Activated CD8-positive, alpha-beta memory T cell treated with anti-CD3 and anti-CD28 coated beads, Interleukin-2, amount 50 U/mL, for 48 hours (primary cell): ENCODE measurements around the gene TRERF1.
A peak's percentile ranks its signal among the peaks of the same experiment; 100 is the strongest.
"Not testable (repeated sequence)": the region's sequence is repeated elsewhere in the genome, so short reads cannot be mapped to it uniquely, and the experiment has no call there.

Experiments used
- DNase-seq: peaks from one replicate; pipeline ENCODE4 v3.0.0-alpha.2; 2020

Gene TRERF1

DNA sequence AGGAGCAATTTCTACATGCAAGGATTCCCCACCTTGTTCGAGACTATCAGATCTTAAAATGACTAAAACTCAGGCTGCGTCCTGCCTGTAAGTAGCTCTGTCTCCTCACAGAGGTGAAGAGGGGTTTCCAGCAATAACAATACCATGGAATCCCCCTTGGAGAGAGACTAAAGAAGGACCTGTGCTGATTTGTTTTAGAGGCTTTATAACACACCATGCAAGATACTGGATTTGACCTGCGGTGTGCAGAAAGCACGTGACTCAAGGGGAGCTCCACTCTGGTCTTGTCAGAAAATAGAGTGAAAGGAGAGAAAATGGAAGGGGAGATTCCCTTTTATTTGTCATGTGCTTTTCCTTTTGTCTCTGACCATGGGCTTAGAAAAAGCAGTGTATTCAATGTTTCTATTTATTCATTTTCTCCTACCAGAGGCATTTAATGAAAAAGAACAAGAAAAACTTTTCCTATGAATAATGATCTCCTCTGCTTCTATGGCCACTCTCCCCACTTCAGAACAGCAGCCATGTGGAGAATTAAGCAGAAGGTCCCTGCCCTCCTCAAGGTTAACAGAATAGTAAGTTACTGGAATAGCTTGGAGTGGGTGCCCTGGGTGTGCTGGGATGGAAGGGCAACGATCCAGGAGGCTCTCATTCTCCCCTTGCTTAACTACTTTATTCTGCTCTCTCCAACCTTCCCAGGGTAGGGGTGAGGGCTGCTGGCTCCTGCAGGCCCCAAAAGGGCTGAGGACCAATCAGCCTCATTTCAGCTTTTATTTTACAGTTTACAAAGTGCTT is 214.8 kb downstream of the TRERF1 start:
- no peak for DNase-seq

DNA sequence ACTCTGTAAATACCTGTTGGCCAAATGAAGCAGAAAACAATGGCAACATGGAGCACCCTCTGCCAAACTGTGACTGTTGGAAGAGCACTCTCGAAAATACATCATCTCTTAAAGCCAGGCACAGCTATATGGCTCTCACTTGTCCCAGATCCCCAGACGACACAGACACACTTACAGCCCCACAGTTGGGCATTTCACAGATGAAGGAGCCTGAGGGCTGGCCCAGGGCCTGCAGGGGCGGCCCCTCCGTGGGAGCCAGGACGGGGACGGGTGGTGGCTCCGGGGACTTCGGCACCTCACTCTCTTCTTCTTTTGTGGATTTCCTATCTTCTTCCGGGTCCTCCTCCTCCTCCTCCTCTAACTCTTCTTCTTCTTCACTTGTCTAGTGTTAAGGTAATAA is 215.7 kb downstream of the TRERF1 start:
- no peak for DNase-seq

DNA sequence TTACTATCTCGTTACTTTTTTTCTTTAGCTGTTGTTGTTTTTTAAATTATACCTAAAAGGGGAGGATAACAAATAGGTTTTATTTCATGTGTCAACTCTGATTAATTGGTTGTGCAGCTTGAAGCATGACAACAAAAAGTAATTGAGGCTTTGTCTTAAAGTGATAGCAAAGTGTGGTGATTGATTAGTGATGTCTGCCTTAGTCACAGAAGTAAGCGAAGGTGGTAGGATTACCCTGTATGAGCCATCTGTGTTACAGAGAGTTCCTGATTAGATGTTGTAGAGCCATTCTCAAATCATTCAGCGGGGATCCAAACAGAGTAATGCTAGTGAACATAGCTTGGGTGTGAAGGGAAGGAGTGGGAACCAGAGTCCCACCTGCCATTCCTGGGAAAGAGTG is 219.7 kb downstream of the TRERF1 start:
- no peak for DNase-seq

DNA sequence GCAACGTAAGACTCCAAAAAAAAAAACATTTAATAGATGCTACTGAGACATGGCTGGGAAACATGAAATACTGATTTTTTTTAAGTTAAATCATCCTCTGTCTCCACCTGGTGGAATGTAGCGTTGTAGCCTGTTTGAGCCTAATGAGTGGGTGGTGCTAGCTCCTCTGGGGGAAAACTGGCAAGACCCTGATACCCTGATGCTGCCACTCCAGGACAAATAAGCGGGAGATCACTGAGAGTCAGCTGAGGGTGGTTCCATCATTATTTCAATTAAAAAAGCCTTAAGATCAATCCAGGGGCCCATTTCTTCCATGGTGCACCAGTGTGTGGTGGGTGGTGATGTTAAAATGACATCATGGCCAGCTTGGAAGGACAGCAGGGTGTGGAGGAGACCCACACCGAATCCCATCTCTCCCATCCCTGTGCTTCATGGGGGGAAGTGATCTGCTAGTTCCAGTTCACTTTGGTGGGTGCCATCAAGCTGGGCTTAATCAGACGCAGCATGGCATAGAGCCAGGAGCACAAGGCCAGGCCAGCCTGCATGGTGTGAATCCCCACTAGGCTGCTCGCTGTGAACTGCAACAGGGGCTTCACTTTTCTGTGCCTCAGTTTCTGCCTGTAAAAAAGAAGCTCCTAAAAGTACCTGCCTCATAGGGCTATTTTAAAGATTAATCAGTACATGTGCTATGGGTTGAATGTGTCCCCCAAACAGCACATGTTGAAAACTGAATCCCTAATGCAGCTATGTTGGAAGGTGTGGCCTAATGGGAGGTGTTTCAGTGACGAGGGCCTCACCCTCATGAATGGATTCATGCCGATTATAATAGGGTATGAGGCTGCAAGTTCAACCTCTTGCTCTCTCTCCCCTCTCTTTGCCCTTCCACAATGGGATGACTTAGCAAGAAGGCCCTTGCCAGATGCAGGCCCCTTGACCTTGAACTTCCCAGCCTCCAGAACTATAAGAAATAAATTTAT is 221.1 kb downstream of the TRERF1 start:
- DNase-seq: no peak

DNA sequence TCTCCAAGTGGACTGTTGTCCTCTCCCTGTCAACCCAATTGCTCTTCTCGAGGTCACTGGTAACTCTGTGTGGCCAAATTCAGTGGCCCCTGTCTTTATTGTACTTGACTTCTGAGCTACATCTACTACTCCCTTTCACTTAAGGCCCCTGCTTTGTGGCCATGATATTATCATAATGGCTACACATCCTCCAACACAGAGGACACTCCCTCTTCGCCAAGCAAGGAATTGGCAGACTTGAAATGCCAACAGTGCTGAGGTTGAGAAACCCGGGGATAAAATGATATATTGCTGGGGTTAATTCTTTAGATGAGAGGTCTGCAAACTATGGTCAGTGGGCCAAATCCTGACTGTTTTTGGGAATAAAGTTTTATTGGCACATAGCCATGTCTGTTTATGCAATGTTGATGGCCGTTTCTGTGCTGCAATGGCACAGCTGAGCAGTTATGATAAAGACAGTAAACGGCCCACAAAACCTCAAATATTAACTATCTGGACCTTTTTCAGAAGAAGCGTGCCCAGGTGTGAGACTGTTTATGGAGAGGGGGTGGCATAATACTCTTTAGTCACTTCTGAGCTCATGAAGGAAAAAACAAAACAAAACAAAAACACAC is 222.1 kb downstream of the TRERF1 start:
- DNase-seq: no peak

DNA sequence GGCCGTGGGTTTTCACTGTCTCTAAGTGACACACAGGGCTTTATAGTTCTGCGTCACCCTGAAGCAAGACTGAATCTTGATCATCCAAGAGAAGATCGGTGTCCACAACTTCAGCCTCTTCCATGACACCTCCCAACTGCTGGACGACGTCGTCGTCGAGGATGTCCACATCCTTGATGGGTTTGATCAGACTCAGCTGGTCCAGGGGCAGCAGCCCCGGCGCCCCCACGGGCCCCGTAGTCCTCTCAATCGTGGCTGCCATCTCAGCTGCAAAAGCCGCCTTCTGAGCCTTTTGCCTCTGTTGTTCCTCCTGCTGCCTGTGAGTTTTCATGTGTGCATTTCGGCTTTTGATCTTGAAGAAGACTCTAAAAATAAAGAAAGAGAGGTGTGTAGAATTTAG is 223.4 kb downstream of the TRERF1 start:
- DNase-seq: no peak

DNA sequence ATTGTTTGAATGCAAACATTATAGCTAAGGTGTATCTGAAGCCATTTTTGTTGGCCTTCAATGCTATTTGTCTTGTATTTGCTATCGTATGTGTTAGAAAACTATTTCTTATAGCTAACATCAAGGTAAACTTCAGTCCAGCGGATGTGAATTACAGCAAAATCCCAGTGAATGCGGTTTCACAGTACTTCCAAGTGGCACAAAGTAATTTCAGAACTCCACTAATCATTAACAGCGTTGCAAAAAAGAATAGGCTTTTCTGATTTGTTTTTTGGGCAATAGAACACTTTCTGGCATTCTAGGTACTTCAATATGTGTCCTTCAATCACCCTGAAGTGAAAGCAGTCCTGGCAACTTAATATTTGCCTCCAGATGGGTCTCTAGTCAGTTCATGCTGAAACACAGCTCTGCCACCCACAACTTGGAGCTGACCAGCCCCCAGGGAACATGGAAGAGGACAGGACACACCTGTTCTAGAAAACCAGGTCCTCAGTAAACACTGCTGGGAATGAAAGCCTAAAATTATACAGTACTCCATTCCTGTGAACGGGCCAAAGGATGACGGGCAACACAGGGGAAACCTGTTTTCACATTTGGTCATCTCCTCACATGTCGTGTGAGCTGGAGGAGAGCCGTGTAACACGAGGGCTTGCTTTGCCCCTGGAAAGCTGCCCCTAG is 224.4 kb downstream of the TRERF1 start:
- DNase-seq: no peak

DNA sequence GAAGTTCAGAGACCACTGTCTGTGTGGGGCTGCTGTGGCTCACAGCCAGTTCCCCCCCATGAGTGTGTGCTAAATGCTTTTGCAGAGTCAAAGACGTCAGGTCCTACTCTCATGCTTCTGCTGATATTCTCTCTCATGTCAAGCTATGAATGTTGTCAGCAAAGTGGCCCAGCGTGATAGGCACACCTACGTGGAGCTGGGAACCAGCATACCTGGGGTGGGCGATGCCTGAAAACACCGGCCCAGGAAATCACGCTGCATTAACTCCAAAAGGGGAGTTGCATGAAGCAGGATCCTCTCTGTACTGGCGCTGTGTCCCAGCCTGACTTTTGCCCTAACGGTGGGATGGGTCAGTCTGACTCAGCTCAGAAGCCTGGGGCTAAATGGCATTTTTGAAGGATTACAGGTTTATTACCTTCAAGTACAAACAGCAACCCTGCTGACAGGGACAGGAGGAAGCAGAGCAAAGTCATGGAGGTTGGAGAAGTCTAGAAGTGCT is 225.0 kb downstream of the TRERF1 start:
- no peak for DNase-seq

DNA sequence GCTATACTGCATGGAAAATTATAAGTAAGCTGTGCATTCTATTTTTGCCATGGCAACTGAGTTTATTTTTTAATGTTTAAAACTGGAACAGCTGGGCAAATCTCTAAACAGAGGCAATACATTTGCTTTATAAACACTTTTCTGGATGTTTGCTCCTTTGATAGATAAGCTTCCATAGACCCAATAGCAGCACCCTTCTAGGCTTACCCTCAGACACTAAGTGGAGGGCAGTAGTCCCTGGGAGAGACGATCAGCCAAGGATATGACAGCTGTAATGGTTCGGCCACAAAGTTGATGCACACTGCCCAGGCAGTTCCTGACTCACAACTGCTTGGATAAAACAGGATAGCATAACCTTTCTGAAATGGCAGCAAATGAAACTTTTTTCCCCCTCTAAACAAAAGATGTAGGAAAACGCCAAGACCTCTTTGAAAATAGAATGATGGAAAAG is 225.5 kb downstream of the TRERF1 start:
- DNase-seq: no peak

DNA sequence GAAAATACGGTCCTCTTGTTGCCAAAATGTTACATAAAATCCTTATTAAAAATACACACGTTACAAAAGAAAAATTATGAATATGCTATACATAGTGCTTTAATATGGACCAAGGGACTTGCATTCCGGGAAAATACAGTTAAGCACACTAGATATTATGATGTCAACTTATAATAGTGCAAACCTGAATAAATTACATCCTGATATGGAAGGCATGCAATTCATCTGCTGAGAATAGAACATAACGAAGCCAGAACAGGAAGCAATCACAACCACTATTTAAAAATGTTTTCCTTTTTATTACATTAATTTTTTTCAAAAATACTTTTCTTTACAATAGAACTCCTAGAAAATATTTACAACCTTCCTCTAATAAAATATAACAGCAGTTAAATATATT is 226.3 kb downstream of the TRERF1 start:
- no peak for DNase-seq

DNA sequence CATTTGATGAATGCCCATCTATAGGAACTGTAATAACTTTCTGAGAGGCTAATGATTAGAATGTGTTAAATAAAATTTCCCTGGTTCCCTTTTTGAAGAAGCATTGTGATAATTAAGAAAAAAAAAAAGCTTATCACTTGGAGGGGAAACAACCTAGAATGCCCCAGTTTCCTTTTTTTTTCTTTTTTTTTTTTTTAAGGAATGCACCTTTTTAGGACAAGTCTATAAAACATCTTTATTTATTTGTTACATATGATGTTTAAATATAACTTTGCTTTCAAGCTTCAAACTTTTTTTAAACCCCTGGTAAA is 226.7 kb downstream of the TRERF1 start:
- DNase-seq: no peak

DNA sequence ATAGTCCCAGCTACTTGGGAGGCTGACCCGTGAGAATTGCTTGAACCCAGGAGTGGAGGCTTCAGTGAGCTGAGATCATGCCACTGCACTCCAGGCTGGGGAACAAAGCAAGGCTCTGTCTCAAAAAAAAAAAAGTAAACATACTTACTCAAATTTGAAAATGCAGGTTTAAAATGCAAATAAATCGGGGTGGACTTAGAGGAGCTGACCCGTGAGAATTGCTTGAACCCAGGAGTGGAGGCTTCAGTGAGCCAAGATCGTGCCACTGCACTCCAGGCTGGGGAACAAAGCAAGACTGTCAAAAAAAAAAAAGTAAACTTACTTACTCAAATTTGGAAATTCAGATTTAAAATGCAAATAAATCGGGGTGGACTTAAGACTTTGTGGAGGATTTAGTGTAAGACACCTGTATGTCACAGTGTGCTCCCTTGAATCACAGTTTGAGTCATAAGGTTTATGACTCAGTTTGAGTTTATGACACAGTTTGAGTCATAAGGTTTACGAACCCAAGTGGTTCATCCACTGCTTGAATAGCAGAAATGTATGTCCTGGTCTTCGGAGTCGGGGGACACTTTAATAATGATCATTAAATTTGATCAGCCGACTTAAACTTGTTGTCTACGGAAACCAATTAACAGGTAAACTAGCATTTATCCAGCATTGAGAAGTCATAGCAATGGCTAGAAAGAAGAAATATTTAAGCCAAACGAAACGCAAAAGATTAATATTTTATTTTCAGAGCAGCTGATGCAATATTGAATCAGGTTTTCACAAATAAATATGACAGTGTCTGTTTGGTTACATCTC is 227.3 kb downstream of the TRERF1 start:
- DNase-seq: no peak

DNA sequence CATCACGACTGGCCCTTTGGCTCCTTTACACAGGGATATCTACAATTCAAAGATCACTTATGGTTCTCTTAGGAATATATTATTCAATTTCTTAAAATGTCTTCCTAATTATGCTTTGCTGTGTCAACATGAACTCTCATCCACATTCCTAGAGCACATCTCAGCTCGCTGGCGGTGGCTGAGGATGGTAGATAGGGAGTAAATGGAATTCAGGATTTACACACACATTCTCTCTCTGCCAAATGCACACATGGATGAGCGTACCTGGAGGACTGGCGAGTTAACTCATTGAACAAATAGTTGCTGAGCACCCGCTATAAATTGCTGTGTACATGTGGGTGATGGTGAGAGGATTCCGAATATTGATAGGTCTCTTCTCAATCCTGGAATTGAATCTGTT is 229.3 kb downstream of the TRERF1 start:
- DNase-seq: no peak

DNA sequence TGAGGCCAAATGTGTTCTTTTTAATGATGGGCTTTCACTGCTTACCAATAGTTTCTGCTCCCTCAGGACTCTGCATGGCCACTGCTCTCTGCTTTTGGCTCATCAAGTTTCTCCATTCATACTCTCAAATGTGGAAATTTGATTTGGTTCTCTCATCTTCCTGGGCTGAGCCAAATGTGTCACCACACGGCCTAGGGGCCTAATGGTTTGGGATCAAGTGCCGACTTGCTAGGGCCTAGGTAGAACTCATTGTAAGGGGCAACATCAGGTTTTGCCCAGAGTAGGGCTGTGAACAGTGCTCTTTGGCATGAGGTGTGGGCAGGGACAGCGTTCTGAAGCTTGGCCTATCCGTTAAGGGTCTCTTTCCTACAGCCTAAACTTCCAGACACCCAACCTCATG is 230.2 kb downstream of the TRERF1 start:
- DNase-seq: no peak

DNA sequence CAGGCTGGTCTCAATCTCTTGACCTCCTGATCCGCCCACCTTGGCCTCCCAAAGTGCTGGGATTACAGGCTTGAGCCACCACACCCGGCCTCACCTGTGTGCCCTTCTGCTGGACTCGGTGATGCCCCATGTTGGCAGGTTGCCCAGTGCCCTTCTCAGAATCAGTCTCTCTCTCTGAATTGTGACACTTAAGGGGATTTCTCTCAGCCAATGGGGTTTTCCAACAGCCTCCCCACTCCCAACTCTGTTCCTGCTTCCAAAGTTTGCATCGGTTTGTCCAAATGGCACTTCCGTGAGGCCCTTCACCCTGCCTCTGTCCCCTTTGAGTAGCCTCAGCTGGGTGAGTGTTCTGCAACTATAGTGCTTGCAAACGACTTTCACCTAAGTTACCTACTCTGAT is 230.9 kb downstream of the TRERF1 start:
- DNase-seq: no peak

DNA sequence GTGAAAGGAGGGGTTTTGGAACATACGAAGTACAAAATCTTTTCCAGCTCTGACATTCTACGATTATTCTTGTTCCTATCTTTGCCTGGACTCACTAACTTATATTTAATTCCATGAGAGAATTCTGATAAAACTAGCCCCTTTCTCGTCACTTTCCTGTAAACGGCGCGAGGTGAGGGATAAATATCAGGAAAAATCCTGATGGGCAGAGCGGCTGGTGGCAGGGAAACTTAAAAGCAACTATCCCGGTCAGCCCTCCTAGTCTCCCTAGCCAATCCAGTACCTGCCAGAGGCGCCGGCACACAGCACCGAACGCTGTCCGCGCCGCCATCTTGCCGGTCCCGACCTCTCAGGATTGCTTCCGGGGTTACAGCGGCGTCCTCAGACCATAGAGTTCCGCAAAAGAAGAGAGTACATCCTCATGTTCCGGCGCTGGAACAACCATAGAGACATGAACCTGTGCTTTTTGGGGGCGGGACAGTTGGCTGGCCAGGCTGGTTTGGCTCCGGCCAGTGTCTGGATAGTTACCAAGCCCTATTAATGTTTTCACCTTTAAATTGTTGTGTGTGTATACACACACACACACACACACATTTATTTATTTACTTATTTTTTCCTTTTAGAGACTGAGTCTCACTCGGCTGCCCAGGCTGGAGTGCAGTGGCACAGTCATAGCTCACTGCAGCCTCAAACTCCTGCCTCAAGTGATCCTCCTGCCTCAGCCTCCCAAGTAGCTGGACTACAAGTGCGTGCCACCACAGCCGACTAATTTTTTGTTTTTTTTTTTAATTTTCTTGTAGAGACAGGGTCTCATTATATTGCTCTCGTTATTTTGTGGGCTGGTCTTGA is 234.0 kb downstream of the TRERF1 start, which contains the start of gene MRPS10:
Gene MRPS10, minus strand, starts transcription at position 343 of the 849 bp plus-strand sequence. Its CDS starts 12 bp downstream, at position 331.
- DNase-seq: peak; percentile 91

DNA sequence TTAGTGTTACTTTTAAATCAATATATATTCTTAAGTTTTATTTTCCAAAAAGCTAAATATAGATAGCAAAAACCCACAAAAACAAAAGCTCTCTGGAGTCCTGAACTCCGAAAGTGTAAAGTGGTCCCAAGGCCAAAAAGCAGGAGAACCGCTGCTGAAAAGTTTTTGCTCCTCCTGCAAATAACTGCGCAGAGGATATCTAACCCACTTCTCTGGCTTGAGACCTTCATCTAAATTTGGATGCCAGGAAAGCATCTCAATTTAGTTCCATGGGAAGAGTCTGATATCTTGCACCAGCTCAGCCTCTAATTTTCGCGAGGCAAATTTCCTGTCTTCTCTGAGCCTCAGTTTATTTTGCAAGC is 234.6 kb downstream of the TRERF1 start:
- no peak for DNase-seq

DNA sequence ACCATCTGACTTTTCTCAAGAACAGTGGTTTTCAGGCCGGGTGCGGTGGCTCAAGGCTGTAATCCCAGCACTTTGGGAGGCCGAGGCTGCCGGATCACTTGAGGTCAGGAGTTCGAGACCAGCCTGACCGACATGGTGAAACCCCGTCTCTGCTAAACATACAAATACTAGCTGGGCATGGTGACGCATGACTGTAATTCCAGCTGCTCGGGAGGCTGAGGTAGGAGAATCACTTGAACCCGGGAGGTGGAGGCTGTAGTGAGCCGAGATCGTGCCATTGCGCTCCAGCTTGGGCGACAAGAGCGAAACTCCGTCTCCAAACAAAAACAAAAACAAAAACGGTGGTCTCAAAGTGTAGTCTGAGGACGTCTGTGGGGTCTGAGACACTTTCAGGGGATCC is 235.2 kb downstream of the TRERF1 start:
- not testable (repeated sequence) for DNase-seq

DNA sequence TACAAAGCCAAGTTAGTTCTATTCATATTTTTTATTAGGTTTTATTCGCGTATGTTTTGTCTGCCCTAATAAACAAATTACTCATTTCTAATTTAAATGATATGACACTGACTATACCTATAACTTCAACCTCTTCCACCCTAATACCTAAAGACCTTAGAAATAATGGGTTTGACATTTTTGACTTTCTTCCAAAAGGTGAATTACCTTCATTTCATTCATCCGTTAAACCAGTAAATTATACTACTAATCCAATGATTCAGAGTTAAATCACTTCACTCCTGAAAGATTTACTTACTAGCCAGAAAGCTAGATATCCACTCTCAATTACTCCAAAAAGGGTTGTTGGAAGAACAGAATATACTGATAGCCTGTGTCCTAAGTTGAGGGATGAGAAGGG is 239.3 kb downstream of the TRERF1 start:
- DNase-seq: no peak

DNA sequence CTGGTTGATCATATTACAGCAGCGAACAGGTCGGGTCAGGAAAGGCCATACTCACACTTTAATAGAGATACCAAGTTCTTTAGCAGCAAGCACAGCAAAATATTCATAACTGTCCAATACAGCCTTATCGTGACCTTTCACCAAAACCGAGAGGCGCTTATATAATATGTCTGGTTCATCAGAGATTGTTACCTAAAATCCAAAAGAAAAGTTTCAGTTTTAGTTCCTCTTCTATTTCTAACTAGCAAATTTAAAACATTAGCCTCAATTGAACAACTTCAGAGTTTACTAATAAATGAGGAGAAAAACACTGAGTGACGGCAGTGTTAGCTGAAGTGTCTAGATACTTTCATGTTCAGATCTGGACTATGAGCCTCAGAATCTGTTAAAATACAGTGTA is 240.0 kb downstream of the TRERF1 start:
- no peak for DNase-seq

DNA sequence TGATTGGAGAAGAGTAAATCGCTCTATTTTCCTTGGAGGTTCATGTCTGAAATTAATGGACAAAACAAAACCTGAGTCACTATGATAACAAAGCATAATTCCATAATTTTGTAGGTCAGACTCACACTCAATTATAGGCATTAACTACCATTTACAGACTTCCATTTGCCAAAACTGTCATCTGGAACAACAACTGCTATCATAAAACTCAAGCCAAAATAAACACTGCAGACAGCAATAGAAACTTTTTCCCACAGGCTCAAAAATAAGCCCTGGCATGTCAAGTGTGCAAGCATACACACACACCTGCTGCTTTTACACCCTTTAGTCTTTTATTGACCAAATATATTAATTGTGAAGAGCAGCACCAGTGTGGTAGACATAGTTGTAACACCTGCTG is 241.2 kb downstream of the TRERF1 start:
- no peak for DNase-seq
